Astrocyte of the cerebellum (primary cell): Measurements from ENCODE around the gene SELENBP1.

Experiments
- DNase-seq: peaks from one replicate; pipeline ENCODE4 v3.0.0-alpha.2; 2011; ENCODE audit warnings: low read depth
- H3K4me3 ChIP-seq: 2 replicates; pipeline ENCODE4 v1.5.1; 2011; ENCODE audit warnings: mild to moderate bottlenecking, low read depth, low read length, moderate library complexity
- in situ Hi-C: cut with HindIII; loops from 2 replicates; pipeline ENCODE4 v1.10.0; 2017; ENCODE audit warnings: low sequenced_read_pairs
- TF ChIP-seq, protein P1 (sequence below): IDR thresholded peaks from 2 replicates; pipeline ENCODE4 v1.5.1; 2012; ENCODE audit warnings: low read length, low read depth, moderate library complexity, mild to moderate bottlenecking; ENCODE audit errors: missing control alignments

The SELENBP1 gene

DNA sequence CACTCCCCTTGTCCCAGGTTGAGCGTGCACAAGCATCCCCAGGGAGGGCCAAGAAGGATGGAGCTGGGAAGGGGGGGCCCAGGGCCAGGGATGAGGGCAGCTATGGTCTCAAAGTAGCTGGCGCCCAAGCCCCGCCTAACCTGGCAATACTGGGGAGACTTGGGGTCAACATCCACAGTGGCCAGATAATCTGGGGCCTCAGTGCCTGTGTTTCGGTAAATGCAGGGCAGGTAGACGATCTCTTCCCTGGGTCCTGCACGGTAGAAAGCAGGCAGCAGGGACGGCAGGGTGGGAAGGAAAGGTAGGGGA lies 3.2 kb downstream of the SELENBP1 start:
- no peak overlapping the region for H3K4me3 ChIP-seq
- in situ Hi-C loops: no loop called here
- no peak for DNase-seq
- TF ChIP-seq, protein P1, sequence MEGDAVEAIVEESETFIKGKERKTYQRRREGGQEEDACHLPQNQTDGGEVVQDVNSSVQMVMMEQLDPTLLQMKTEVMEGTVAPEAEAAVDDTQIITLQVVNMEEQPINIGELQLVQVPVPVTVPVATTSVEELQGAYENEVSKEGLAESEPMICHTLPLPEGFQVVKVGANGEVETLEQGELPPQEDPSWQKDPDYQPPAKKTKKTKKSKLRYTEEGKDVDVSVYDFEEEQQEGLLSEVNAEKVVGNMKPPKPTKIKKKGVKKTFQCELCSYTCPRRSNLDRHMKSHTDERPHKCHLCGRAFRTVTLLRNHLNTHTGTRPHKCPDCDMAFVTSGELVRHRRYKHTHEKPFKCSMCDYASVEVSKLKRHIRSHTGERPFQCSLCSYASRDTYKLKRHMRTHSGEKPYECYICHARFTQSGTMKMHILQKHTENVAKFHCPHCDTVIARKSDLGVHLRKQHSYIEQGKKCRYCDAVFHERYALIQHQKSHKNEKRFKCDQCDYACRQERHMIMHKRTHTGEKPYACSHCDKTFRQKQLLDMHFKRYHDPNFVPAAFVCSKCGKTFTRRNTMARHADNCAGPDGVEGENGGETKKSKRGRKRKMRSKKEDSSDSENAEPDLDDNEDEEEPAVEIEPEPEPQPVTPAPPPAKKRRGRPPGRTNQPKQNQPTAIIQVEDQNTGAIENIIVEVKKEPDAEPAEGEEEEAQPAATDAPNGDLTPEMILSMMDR: no peak

DNA sequence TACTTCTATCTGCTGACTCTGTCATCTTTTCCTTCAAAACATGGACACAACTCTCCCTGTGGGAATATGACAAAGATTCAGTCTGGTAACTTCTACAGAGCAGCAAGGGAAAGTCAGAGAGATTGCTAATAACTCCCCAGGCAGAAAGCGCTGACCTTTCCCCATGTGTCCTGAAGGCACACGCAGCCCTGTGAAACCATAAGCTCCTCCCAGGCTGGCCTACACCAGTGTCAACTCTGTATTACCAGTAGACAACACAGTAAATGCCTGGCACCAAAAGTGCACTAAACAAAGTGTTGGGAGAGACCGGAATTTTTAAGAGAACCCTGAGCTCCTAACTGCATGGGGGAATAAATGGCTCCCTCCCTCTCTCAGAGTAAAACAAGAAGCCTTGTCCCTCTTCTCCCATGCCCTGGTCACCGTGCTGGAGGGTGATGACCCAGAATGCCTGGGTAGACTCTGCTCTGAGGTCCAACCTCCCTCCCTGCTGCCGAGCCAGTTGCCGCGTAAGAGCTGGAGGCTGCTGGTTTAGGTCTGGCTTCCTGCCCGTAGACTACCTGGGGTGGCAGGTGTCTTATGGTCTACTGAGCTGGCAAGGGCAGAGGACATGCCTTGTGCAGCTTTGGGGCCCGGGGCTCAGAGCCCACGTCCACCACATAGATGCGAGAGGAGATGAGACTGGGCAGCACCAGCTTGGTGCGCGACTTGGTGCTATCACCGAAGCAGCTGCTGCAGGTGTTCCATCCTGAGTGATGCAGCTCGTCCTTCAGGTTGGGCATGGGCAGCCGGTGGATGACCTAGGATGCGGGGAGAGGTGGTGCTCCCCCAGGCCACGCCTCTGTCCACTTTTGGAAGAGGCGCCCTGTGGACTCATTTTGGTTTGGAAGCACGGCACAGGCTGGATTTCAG lies 3.9 kb downstream of the SELENBP1 start:
- in situ Hi-C loops: no loop called here
- H3K4me3 ChIP-seq: no peak overlapping the region
- TF ChIP-seq, protein P1: no peak

DNA sequence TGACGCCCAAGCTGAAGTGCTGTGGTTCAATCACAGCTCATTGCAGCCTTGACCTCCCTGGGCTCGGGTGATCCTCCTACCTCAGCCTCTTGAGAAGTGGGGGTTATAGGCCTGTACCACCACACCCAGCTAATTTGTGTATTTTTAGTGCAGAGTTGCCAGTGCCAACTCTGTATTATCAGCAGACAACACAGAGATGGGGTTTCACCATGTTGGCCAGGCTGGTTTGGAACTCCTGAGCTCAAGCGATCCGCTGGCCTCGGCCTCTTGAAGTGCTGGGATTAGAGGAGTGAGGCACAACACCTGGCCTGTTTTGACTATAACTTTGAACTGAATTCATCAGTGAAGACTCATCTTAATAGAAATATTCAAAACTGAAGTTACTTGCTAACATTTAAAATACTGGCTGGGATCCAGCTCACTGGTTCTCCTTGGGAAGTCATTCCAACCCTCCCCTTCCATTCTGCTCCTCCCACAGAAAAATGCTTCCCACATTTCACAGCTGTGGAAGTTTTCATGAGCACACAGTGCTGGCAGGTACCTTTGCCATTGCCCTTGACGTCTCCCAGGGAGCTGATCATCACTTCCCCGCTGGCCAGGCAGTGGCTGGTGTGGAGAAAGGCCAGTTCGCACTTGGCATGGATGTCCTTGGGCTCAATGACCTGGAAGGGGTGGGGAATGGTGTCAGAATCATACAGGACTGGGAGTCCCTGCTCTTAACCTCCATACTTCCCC lies 4.7 kb downstream of the SELENBP1 start:
- in situ Hi-C loops: no loop called here
- no peak for DNase-seq
- H3K4me3 ChIP-seq: no peak overlapping the region
- TF ChIP-seq, protein P1: no peak

More for the DNA sequence above, 3.9 kb downstream of the SELENBP1 start:
- DNase-seq: no peak

DNA sequence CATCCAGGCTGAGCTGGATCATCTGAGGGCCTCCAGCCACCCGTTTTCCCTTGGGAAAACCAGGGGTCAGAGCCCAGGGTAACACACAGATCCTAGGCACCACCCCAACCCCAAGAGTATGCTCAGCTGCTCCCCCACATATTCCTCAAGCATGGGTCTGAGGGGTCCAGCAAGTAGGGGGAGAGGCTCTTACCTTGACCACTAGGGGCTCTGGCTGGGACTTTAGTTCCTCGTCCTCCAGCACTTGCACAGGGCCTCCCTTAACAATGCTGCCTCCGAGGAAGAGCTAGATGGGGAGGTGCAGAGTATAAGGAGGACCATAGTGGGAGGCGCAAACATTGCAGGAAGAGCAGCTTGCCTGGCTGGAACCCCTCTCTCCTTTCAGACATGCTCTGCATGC lies 7.5 kb downstream of the SELENBP1 start:
- no peak for DNase-seq
- TF ChIP-seq, protein P1: no peak
- in situ Hi-C loops: no loop called here
- H3K4me3 ChIP-seq: no peak overlapping the region

DNA sequence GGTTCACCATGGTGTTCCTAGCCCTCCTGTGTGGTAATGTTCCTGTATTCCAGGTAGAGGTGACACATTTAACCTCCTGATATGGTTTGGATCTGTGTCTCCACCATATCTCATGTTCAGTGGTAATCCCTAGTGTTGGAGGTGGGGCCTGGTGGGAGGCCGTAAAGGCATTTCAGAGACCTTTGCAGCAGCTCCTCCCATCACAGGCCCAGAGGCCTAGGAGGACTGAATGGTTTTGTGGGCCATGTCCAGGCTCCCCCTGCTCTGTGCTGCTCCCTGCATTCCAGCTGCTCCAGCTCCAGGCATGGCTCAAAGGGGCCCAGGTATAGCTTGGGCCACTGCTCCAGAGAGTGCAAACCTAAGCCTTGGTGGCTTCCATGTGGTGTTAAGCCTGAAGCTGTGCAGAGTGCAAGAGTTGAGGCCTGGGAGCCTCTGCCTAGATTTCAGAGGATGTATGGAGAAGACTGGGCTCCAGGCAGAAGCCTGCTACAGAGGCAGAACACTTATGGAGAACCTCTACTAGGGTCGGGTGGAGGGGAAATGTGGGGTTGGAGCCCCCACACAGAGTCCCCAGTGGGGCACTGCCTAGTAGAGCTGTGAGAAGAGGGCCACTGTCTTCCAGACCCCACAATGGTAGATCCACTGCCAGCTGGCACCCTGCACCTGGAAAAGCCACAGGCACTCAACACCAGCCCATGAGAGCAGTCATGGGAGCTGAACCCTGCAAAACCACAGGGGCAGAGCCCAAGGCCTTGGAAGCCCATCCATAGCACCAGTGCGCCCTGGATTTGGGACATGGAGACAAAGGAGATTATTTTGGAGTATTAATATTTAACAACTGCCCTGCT lies 10.0 kb downstream of the SELENBP1 start:
- in situ Hi-C loops: no loop called here
- no peak overlapping the region for H3K4me3 ChIP-seq
- DNase-seq: no peak
- TF ChIP-seq, protein P1: no peak

DNA sequence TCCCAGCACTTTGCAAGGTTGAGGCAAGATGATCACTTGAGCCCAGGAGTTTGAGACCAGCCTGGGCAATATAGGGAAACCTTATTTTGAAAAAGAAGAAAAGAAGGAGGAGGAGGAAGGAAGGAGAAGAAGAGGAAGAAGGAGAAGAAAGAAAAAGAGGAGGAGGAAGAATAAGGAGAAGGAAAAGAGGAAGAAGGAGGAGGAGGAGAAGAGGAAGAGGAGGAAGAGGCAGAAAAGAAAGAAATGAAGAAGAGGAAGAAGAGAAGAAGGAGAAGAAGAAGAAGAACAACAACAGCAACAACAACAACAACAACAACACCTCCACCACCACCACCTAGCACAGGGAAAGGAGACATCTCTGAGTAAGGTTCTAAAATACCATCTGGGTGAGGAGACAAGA lies 10.6 kb downstream of the SELENBP1 start:
- no peak overlapping the region for H3K4me3 ChIP-seq
- DNase-seq: no peak
- TF ChIP-seq, protein P1: no peak
- in situ Hi-C loops: no loop called here
